ENCODE data around the gene TXNRD1.

GRCh38 chr12:104359216-104359615 lies 143.6 kb downstream of the TXNRD1 start:
- TF ChIP-seq TAF1 (IDR thresholded peaks at IDR 0.05; ENCODE audit: borderline replicate concordance, insufficient read depth, low read length), result no peak
- TF ChIP-seq REST (IDR thresholded peaks at IDR 0.05; ENCODE audit: insufficient read depth in 1 of 2, low read depth in 2 of 2, low read length in 2 of 2), result no peak
- TF ChIP-seq POLR2AphosphoS5 (IDR thresholded peaks at IDR 0.05; ENCODE audit: low read depth, low read length), result no peak
- TF ChIP-seq FOXP2 (optimal IDR thresholded peaks at IDR 0.05; ENCODE audit: borderline replicate concordance, extremely low read depth, extremely low read length, insufficient read depth), result no peak

Data from PFSK-1 (cell line).